GM19099 (cell line): ENCODE data around the gene DNAAF9.

Experiments
- POLR2A ChIP-seq: IDR thresholded peaks from 3 replicates; pipeline ENCODE4 v1.6.1; 2011; ENCODE audit warnings: low read depth; ENCODE audit not compliant: insufficient read length; ENCODE audit errors: extremely low read depth

The DNAAF9 gene

GRCh38 chr20:3407040-3407770 lies at the start of gene DNAAF9:
Gene DNAAF9, minus strand, starts transcription at chr20:3407669. Its CDS starts 112 bp downstream, at chr20:3407557.
- TF ChIP-seq POLR2A = no peak

DNA sequence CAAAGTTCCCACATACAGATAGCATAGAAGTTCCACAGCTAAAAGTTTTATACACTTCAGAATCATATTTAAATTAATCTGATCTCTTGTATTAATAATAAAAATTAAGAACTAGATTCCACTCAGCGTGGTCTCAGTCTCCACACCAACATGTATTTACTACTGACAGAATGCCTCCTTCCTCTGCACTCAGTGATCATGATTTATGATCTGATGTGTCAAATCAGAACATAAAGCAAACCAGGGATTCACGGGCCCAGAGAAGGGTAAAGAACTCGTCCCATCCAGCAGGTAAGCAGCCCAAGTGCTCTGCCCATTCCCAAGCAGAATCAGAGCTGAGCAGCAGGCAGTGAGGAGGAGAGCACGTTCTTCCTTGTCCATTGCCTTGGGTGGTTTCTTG lies 49.2 kb upstream of the DNAAF9 start:
- TF ChIP-seq POLR2A = no peak

DNA sequence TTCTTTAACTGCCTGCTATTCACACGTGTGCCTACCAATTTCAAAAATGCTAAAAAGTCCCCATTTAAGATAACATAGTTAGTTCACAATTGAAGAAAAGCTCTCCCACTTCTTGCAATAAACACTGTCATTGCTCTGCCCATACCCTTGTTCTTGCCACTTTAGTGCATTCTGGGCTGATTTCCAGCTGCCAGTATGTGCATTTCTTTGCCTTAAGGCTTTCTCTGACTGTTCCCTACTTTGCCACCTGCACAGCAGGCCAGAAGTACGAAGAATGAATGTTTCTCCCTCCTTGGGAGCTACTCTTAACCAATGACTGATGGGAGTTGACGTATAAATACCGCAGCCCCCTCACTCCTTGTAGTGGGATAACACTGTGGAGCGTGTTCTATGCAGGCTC lies 47.4 kb upstream of the DNAAF9 start:
- no peak for TF ChIP-seq POLR2A

DNA sequence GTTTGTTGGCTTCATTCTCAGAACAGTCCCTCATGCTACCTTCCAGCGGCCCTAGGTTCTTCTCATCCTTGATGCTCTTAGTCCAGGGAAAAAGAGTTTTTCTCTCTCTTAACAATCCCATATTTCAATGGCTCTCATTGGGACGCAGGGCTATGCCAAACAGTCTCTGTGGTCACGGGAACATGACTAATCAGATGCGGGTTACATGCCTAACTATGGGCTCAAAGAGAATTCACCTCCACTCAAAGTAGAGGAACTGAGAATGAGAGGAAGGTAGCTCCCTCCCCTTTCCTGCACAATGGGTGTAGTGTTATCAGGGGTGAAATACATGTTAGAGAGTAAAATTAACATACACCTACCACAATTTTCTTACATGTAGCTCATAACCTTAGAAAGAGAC lies 45.2 kb upstream of the DNAAF9 start:
- TF ChIP-seq POLR2A = no peak

DNA sequence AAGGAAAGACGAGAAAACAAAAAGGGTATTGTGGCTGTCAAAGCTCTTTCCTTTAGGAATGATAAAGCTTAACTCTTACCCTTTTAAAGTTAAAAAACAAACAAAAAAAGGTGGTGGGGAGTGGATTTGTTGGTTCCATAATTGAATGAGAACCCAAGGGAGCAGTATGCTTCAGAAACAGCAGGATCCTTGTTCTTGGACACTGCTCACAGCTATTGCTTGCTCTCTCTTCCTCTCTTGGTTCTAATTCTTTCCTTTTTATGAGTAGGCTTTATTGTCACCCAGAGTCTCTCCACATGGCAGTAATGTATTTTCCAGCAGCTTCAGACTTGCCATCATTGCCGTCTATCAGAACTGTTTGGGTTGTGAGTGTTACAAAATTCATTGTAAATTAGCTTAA lies 44.7 kb upstream of the DNAAF9 start:
- TF ChIP-seq POLR2A = no peak

- no peak for TF ChIP-seq POLR2A
Observed at GRCh38 chr20:3449319-3449718, 41.9 kb upstream of the DNAAF9 start.

- no peak for TF ChIP-seq POLR2A
Observed at GRCh38 chr20:3447321-3447720, 39.9 kb upstream of the DNAAF9 start.

- no peak for TF ChIP-seq POLR2A
Observed at GRCh38 chr20:3446779-3447178, 39.3 kb upstream of the DNAAF9 start.

- TF ChIP-seq POLR2A = no peak
Observed at GRCh38 chr20:3436864-3437574, 29.6 kb upstream of the DNAAF9 start.

GRCh38 chr20:3434232-3434631 lies 26.8 kb upstream of the DNAAF9 start:
- TF ChIP-seq POLR2A = no peak

DNA sequence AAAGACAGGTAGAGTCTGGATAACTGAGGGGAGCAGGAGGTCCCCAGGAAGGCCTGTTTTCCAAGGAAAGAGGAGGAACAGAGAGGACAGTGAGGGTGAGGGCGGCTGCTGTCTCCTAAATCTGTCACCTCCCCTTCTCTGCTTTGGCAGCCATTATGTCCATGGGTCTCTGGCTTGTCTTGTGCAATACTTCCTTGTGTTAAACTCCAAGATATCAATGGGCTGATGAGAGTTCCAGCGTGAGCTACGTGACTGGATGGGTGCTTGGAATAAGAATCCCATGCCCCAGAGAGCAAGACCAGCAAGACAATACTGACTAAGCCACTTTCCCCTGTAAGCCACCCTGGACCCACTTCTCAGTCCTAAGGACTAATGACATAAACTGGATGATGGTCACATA lies 26.3 kb upstream of the DNAAF9 start:
- TF ChIP-seq POLR2A = no peak

DNA sequence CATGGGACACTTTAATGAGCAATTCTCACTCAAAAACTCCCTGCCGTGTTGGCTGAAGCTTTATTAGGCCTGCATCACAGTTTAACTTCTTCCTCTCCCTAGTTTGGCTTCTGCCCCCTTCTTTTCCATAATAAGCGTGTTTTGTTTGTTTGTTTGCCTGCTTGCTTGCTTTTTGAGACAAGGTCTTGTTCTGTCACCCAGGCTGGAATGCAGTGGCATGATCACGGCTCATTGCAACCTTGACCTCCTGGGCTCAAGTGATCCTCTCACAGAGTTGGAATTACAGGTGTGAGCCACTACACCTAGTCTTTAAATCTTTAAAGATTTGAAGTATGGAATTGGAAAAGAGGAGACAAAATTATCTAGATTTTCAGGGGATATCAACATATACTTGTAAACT lies 25.4 kb upstream of the DNAAF9 start:
- TF ChIP-seq POLR2A = no peak

- TF ChIP-seq POLR2A = no peak
Observed at GRCh38 chr20:3431109-3431508, 23.6 kb upstream of the DNAAF9 start.

DNA sequence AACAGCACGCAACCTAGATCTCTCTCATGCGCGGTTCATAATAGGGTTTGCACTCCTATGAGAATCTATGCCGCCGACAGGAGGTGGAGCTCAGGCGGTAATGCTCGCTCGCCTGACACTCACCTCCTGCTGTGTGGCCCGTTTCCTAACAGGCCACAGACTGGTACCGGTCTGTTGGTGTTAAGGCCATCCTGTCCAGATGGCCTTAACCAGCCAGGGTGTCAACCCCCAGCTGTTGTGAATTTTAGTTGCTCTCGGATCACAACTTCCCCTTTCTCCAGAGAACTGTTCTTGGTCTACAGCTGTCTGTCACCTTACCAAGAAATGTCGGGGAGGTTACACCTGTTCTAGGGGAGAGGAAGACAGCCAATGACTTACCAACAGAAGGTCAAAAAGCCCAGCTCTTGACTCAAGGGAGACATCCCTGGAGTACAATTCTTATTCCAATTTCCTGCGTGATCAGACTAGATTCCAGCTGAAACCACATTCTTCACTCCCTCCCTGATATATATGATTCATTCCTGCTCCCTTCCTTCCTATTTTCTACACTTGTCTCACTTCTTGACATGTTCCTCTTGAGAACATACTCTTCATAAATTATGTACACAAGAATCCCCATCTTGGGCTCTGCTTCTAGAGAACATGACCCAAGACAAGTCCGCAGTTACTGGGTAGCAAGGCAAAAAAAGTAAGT lies 23.1 kb upstream of the DNAAF9 start:
- no peak for TF ChIP-seq POLR2A

GRCh38 chr20:3423126-3423525 lies 15.7 kb upstream of the DNAAF9 start:
- no peak for TF ChIP-seq POLR2A

DNA sequence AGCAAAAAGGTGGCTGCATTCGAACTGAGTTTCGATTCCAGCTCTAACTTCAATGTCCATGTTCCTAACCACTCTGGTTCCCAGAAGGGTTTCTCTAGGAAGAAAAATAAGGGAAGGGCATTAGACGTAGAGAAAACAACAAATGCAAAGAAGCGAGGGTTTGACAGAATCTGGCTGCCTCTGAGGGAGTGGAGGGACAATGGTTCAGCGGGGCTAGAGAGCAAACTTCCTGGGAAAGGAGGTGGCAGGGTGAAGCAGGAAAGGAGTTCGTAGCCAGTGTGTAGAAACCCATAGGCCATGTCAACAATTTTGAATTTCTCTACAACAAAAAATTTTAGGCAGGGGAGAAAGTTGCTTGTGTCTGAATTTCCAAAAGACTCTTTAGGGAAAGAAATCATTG lies 14.5 kb upstream of the DNAAF9 start:
- no peak for TF ChIP-seq POLR2A
